Right atrium auricular region (tissue), 2 donors: ENCODE data around the gene PRDM15. TPM values are rescaled to one million over a fixed set of nuclear protein-coding genes. Genes with fewer than 3 reads are reported as not detected.

Experiments
- DNase-seq: peaks from one replicate; pipeline ENCODE4 v3.0.0-alpha.2; 2019; ENCODE audit warnings: low spot score
- H3K27ac ChIP-seq, 2 donors: fragments of 200-600 bp; sonication (generic); 1 replicate in 1 of 2; 2 replicates in 1 of 2; pipeline ENCODE4 v1.5.1; 2016 to 2019
- H3K27me3 ChIP-seq, 2 donors: fragments of 200-600 bp; sonication (generic); one replicate each; pipeline versions ENCODE4 v1.5.1 to v1.6.0; 2017 to 2019
- H3K36me3 ChIP-seq: fragments of 200-600 bp; sonication (generic); one replicate; pipeline ENCODE4 v1.5.1; 2016
- H3K4me1 ChIP-seq, 2 donors: fragments of 200-600 bp; sonication (generic); one replicate each; pipeline versions ENCODE4 v1.5.1 to v1.6.0; 2017 to 2019
- H3K4me3 ChIP-seq, 2 donors: fragments of 200-600 bp; sonication (generic); 1 replicate in 1 of 2; 2 replicates in 1 of 2; pipeline ENCODE4 v1.5.1; 2017 to 2019; ENCODE audit warnings: mild to moderate bottlenecking in 1 of 2, moderate library complexity in 1 of 2
- H3K9me3 ChIP-seq, 2 donors: fragments of 200-600 bp; sonication (generic); one replicate each; pipeline ENCODE4 v1.5.1; 2019
- CTCF ChIP-seq, 2 donors: fragments of 200-600 bp; sonication (generic); IDR thresholded peaks; one replicate each; pipeline ENCODE4 v1.5.1; 2019; ENCODE audit warnings: antibody characterized with exemption in 2 of 2
- total RNA-seq, 2 donors: library from RNA; depleted of rRNA; stranded (reverse); fragments of >200 nt; gene quantifications; one replicate each; pipeline ENCODE4 v1.1.0, GENCODE V29; 2016

The PRDM15 gene
- total RNA-seq, 2 donors from 2014 or later = 2.6 to 4.2 TPM

GRCh38 chr21:41903559-41904351 lies 24.6 kb upstream of the PRDM15 start:
- no peaks in the 10 kb centered on the region for H3K27me3 ChIP-seq
- TF ChIP-seq CTCF (IDR thresholded peaks at IDR 0.05) = no peak
- H3K4me1 ChIP-seq = no peaks in the 10 kb centered on the region
- no peaks in the 10 kb centered on the region for H3K9me3 ChIP-seq
- H3K4me3 ChIP-seq = no peak overlapping the region
- no peak overlapping the region for H3K27ac ChIP-seq
- DNase-seq = no peak
- H3K36me3 ChIP-seq = peaks cover 31% of the 10 kb centered on the region

GRCh38 chr21:41902946-41903345 lies 23.8 kb upstream of the PRDM15 start:
- no peak overlapping the region for H3K27ac ChIP-seq
- H3K9me3 ChIP-seq = no peaks in the 10 kb centered on the region
- peaks cover 26% of the 10 kb centered on the region for H3K36me3 ChIP-seq
- no peak overlapping the region for H3K4me3 ChIP-seq
- no peak for TF ChIP-seq CTCF (IDR thresholded peaks at IDR 0.05)
- no peak for DNase-seq
- H3K4me1 ChIP-seq = no peaks in the 10 kb centered on the region
- no peaks in the 10 kb centered on the region for H3K27me3 ChIP-seq

DNA sequence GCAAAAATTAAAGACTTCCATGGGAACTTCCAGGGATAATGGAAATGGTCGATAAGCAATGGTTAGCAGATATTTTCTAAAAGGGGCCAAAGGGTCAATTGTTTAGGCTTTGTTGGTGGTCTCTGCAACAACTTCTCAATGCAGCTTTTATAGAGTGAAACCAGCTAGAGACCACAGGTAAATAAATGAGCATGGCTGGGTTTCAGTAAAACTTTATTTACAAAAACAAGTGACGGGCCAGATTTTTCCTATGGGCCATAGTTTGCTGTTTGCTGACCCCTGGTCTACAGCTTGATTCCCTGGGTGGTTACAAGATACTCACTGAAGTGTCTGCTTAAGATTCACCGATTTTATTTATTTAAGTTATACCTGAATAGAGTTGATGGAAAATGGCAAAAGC lies 22.6 kb upstream of the PRDM15 start:
- H3K4me3 ChIP-seq = no peak overlapping the region
- no peaks in the 10 kb centered on the region for H3K9me3 ChIP-seq
- no peaks in the 10 kb centered on the region for H3K27me3 ChIP-seq
- no peak for DNase-seq
- no peak overlapping the region for H3K27ac ChIP-seq
- H3K36me3 ChIP-seq = peaks cover 17% of the 10 kb centered on the region
- H3K4me1 ChIP-seq = no peaks in the 10 kb centered on the region
- no peak for TF ChIP-seq CTCF (IDR thresholded peaks at IDR 0.05)

DNA sequence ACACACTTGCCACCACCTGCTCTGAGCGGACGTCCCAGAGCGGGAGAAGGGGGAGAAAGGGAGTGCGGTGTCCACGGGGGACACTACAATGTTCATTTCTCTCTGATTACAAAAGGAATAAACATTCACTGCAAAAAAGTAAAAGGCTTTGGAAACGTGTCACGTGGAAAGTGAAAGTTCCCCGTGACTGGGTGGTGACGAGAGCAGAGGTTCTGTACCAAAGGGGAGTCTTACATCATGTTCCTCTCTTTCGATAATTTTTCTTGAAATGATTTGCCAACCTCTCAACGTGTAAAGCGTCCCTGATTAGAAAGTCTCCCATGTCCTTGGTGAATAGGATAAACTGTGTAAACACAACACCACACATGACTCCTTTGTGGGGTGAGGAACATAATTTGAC lies 22.0 kb upstream of the PRDM15 start:
- Histone ChIP-seq H3K27me3 (no peaks in the 10 kb centered on the region), H3K27ac (no peak overlapping the region), H3K36me3 (peaks cover 14% of the 10 kb centered on the region), H3K4me1 (no peaks in the 10 kb centered on the region), H3K4me3 (no peak overlapping the region), H3K9me3 (no peaks in the 10 kb centered on the region)
- DNase-seq = no peak
- TF ChIP-seq CTCF (IDR thresholded peaks at IDR 0.05) = no peak

DNA sequence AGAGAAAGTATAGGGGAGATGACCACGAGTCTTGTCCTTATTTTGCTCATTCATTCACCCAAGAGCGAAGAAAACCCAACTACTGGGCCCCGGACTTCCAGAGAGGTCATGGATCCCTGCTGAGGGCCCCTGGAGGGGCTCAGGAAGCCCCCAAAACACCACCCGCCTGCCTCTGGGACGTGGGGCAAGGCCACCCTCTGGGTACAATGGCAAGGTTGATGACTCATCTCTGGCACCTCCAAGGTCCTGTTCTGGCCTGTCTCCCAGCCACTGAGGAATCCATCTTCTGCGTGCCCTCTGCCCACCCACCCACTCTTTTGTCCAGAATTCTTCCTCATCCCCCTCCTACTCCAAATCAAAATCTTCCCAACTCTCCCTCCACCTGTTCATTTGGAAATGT lies 21.3 kb upstream of the PRDM15 start:
- DNase-seq = no peak
- peaks cover 7% of the 10 kb centered on the region for H3K36me3 ChIP-seq
- no peak for TF ChIP-seq CTCF (IDR thresholded peaks at IDR 0.05)
- H3K4me1 ChIP-seq = no peaks in the 10 kb centered on the region
- no peak overlapping the region for H3K27ac ChIP-seq
- H3K9me3 ChIP-seq = no peaks in the 10 kb centered on the region
- no peaks in the 10 kb centered on the region for H3K27me3 ChIP-seq
- no peak overlapping the region for H3K4me3 ChIP-seq
